Measurements from ENCODE around the gene IQCN.

Gene IQCN

GRCh38 chr19:18304458-18305310, 30.4 kb upstream of the IQCN start (continued):
- TF ChIP-seq PRDM2 (tag by site-specific recombination; IDR thresholded peaks at IDR 0.05; ENCODE audit: borderline replicate concordance) (no peak), ZBTB10 (tag by site-specific recombination; IDR thresholded peaks at IDR 0.05) (0 out of 2 replicates have a peak, but pooled peaks have one; percentile 33), ZNF140 (tag by site-specific recombination; IDR thresholded peaks at IDR 0.05) (no peak), GLI4 (tag by site-specific recombination; IDR thresholded peaks at IDR 0.05) (0 out of 2 replicates have a peak, but pooled peaks have one; percentile 43), ZNF341 (tag by site-specific recombination; IDR thresholded peaks at IDR 0.05; ENCODE audit: low read depth) (no peak), ZNF692 (tag by site-specific recombination; IDR thresholded peaks at IDR 0.05) (peak; percentile 60; the same call in 1 of the 2 replicates), ZNF248 (tag by site-specific recombination; IDR thresholded peaks at IDR 0.05) (no peak), ZNF521 (tag by site-specific recombination; IDR thresholded peaks at IDR 0.05) (no peak), IKZF3 (tag by site-specific recombination; IDR thresholded peaks at IDR 0.05) (no peak), ZBTB26 (tag by site-specific recombination; optimal IDR thresholded peaks at IDR 0.05) (peak; percentile 27), SCRT2 (tag by site-specific recombination; IDR thresholded peaks at IDR 0.05) (peak; percentile 33; the same call in 1 of the 2 replicates), ZNF791 (tag by site-specific recombination; IDR thresholded peaks at IDR 0.05) (no peak), ZNF121 (tag by site-specific recombination; IDR thresholded peaks at IDR 0.05) (no peak), ZNF280D (tag by site-specific recombination; IDR thresholded peaks at IDR 0.05) (no peak), KLF7 (tag by site-specific recombination; IDR thresholded peaks at IDR 0.05; ENCODE audit: borderline replicate concordance) (no peak), ZNF362 (tag by site-specific recombination; IDR thresholded peaks at IDR 0.05) (no peak), ZNF624 (tag by site-specific recombination; IDR thresholded peaks at IDR 0.05) (no peak), ZNF600 (tag by site-specific recombination; IDR thresholded peaks at IDR 0.05) (peak; percentile 83), ZFP37 (tag by site-specific recombination; IDR thresholded peaks at IDR 0.05) (no peak), ZNF174 (tag by site-specific recombination; IDR thresholded peaks at IDR 0.05) (no peak), ZBTB21 (tag by site-specific recombination; IDR thresholded peaks at IDR 0.05) (0 out of 2 replicates have a peak, but pooled peaks have one; percentile 48), ZBTB17 (tag by site-specific recombination; IDR thresholded peaks at IDR 0.05) (peak; percentile 34), ZNF157 (tag by site-specific recombination; IDR thresholded peaks at IDR 0.05) (no peak)
